HepG2 (cell line): ENCODE results near the gene FBXL13. TPM values are rescaled to one million over a fixed set of nuclear protein-coding genes. Genes with fewer than 3 reads are reported as not detected.

Experiments used
- ATAC-seq: fragments of 200-7000 bp; cut with Tn5 transposase; 3 replicates; pipeline ENCODE4 v1.9.1; 2020; ENCODE audit warnings: mild to moderate bottlenecking, moderate library complexity
- BruUV-seq: library from RNA; stranded (reverse); fragments of 400-500 nt; replicated peaks from 2 replicates; lab custom pipeline; 2021; lab: Mats Ljungman, UMichigan
- CTCF ChIA-PET: fragments of 300-600 bp; formaldehyde crosslinking; extraction: SDS; loops from one replicate; lab custom pipeline; 2021; ENCODE audit warnings: low total read pairs, inconsistent platforms, low intra/inter-chr PET ratio; lab: Yijun Ruan, JAX
- POLR2A ChIA-PET: fragments of 350-600 bp; sonication (Branson Sonifier 250); formaldehyde crosslinking; loops from one replicate; lab custom pipeline; 2020; ENCODE audit warnings: antibody characterized with exemption, inconsistent platforms; lab: Yijun Ruan, JAX
- DNase-seq: peaks from one replicate; pipeline ENCODE4 v3.0.0-alpha.2; 2015; ENCODE audit warnings: low spot score
- FAIRE-seq: peaks from 3 replicates; lab custom pipeline; 2011; peaks lifted over from hg19 to GRCh38; lab: Jason Lieb, UNC
- H2AFZ ChIP-seq: one replicate; pipeline ENCODE4 v1.6.1; 2011; ENCODE audit warnings: low read length, inconsistent platforms
- H3K27ac ChIP-seq: fragments of 300-600 bp; 3 replicates; pipeline ENCODE4 v1.8.0; 2011; ENCODE audit warnings: mixed run types, mild to moderate bottlenecking, mixed read lengths, low read length, inconsistent platforms; ENCODE audit not compliant: insufficient read depth; ENCODE audit errors: extremely low read length
- H3K27me3 ChIP-seq, 2 experiments: fragments of 200-600 bp in 1 of 2; 2 replicates in 1 of 2; 3 replicates in 1 of 2; pipeline versions ENCODE4 v1.6.0 to v1.8.0; 2011; ENCODE audit warnings: low read length in 2 of 2, mild to moderate bottlenecking in 2 of 2, moderate library complexity in 2 of 2, inconsistent platforms in 1 of 2; ENCODE audit not compliant: insufficient read depth in 2 of 2, control insufficient read depth in 1 of 2
- H3K36me3 ChIP-seq, 2 experiments: fragments of 200-600 bp in 1 of 2; replicated peaks in 1 of 2; 2 replicates in 1 of 2; 3 replicates in 1 of 2; pipeline versions ENCODE4 v1.5.1 to v1.8.0; 2011; ENCODE audit warnings: low read length in 2 of 2, inconsistent platforms in 1 of 2; ENCODE audit not compliant: insufficient read depth in 2 of 2, control insufficient read depth in 1 of 2
- H3K4me1 ChIP-seq: 2 replicates; pipeline ENCODE4 v1.5.1; 2012; ENCODE audit warnings: low read length, inconsistent platforms; ENCODE audit not compliant: insufficient read depth
- H3K4me2 ChIP-seq: 2 replicates; pipeline ENCODE4 v1.6.0; 2011; ENCODE audit warnings: low read depth, low read length, inconsistent platforms
- H3K4me3 ChIP-seq, 3 experiments: fragments of 200-600 bp in 1 of 3; sonication (generic), shearing (Covaris generic) in 1 of 3; replicated peaks in 1 of 3; 2 replicates each; pipeline ENCODE4 v1.5.1; 2011 to 2016; ENCODE audit warnings: low read length in 3 of 3, inconsistent platforms in 2 of 3, low read depth in 2 of 3, mild to moderate bottlenecking in 2 of 3, control low read depth in 1 of 3, mixed read lengths in 1 of 3; ENCODE audit not compliant: insufficient read depth in 1 of 3
- H3K79me2 ChIP-seq: one replicate; pipeline ENCODE4 v1.6.1; 2011; ENCODE audit warnings: low read length, inconsistent platforms; ENCODE audit not compliant: insufficient read depth
- H3K9ac ChIP-seq: 2 replicates; pipeline ENCODE4 v1.6.0; 2011; ENCODE audit warnings: mild to moderate bottlenecking, low read depth, low read length, inconsistent platforms; ENCODE audit not compliant: insufficient read depth
- H3K9me3 ChIP-seq: 2 replicates; pipeline ENCODE4 v1.5.1; 2012; ENCODE audit warnings: mild to moderate bottlenecking, low read length
- H4K20me1 ChIP-seq: 2 replicates; pipeline ENCODE4 v1.6.0; 2011; ENCODE audit warnings: inconsistent platforms, mild to moderate bottlenecking, low read length, moderate library complexity; ENCODE audit not compliant: insufficient read depth
- GRHL1 ChIP-seq: sonication (generic); formaldehyde crosslinking; conservative IDR thresholded peaks from 2 replicates; pipeline ENCODE4 v1.8.0; 2022; ENCODE audit warnings: missing genetic modification reagents
- SMC3 ChIP-seq: IDR thresholded peaks from 2 replicates; pipeline ENCODE4 v1.6.1; 2011; ENCODE audit warnings: low read length, improper control_type of control experiment
- THAP8 ChIP-seq: sonication (generic); formaldehyde crosslinking; IDR thresholded peaks from 2 replicates; pipeline ENCODE4 v1.5.1; 2020; ENCODE audit warnings: missing genetic modification reagents, mild to moderate bottlenecking, borderline replicate concordance
- ZNF225 ChIP-seq: sonication (generic); formaldehyde crosslinking; IDR thresholded peaks from 2 replicates; pipeline ENCODE4 v1.4.0; 2020; ENCODE audit warnings: mild to moderate bottlenecking, missing genetic modification reagents
- ZNF550 ChIP-seq: sonication (generic); formaldehyde crosslinking; IDR thresholded peaks from 2 replicates; pipeline ENCODE4 v1.4.0; 2020; ENCODE audit warnings: mild to moderate bottlenecking, missing genetic modification reagents, borderline replicate concordance
- WGBS: methylation state at CpG from one replicate; pipeline ENCODE4 v1.1.6; 2017; ENCODE audit warnings: low lambda C conversion rate; 5-methylcytosine and 5-hydroxymethylcytosine counted together
- in situ Hi-C: cut with HindIII; loops from 2 replicates; pipeline ENCODE4 v1.10.0; 2017; ENCODE audit warnings: low pct_unique_long_range_greater_than_20kb; ENCODE audit not compliant: extremely low pct_ligation_motif_present
- intact Hi-C: fragments of 100-400 bp; cut with micrococcal nuclease; formaldehyde crosslinking; loops from one replicate; pipeline ENCODE4 v1.10.0; 2022; ENCODE audit not compliant: unreplicated experiment
- polyA plus RNA-seq, 8 experiments: library from polyadenylated mRNA; depleted of rRNA in 3 of 8; stranded (reverse) in 7 of 8; unstranded in 1 of 8; fragments of >200 nt; fragmentation: Illumina TruSeq in 4 of 8; extraction: Trizol in 4 of 8; gene quantifications; 2 replicates each; pipeline versions ENCODE4 v1.2.1 to v1.2.3, GENCODE V29; 2011 to 2016; ENCODE audit warnings: low read depth in 4 of 8, missing spikeins in 1 of 8, mixed read lengths in 1 of 8; ENCODE audit not compliant: insufficient read depth in 1 of 8
- total RNA-seq, 5 experiments: library from RNA; depleted of rRNA; stranded (reverse); fragments of >200 nt; fragmentation: Illumina TruSeq; extraction: Trizol; gene quantifications; 2 replicates each; pipeline ENCODE4 v1.2.3, GENCODE V29; 2016; ENCODE audit warnings: low read depth in 1 of 5
- TF ChIP-seq, protein P1 (sequence below), 2 experiments: sonication (generic) in 1 of 2; formaldehyde crosslinking in 1 of 2; IDR thresholded peaks; 2 replicates each; pipeline versions ENCODE4 v1.4.0 to v1.6.1; 2018 to 2020; ENCODE audit warnings: missing genetic modification reagents in 2 of 2, borderline replicate concordance in 1 of 2, low read depth in 1 of 2, mild to moderate bottlenecking in 1 of 2, missing biosample characterization in 1 of 2

Gene FBXL13
- total and polyA plus RNA-seq, 2 of the 13 experiments (the other 11 are each of a cell fraction or from before 2014, with no cell fraction given): 0.24 to 0.77 TPM

DNA sequence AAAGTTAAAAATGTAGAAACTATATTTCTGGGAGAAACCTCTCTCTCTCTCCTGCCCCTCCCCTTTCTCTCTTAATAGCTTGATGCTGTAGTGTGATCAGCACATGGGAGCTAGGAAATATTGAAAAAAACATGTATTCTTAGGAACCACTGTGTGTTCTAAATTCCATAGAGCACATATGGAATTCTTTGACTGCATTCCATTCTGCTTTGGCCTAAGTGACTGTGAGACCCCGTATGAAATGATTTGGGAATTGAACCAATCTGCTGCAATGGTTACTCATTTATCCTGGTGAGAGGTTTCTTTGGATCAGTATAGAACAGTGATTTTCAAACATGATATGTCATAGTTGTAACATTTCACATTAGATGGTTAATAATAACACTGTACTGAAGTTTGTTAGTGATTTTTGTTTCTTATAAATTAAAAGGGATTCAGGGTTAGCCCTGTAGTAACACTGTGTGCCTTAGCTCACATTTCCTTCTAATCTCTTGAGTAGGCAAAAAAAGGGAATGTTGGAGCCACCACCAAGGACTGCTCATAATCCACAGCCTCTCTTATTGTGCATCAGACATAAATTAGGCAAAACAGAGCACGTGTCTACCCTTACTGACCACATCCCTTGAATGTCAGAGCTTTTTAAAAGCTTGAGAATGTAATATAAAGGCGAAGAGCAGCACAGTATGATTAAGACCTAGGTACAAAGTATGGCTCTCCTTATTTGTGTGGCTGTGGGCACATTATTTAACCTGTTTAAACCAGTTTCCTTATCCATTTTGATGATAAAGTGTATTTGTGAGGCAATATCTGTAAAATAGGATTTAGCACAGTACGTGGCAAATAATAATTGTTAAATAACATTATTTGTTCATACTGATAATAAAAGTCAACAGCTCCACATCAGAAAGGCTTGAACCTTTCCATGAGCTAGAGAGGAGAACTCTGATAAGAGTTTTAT lies 256.7 kb downstream of the FBXL13 start:
- TF ChIP-seq, protein P1, sequence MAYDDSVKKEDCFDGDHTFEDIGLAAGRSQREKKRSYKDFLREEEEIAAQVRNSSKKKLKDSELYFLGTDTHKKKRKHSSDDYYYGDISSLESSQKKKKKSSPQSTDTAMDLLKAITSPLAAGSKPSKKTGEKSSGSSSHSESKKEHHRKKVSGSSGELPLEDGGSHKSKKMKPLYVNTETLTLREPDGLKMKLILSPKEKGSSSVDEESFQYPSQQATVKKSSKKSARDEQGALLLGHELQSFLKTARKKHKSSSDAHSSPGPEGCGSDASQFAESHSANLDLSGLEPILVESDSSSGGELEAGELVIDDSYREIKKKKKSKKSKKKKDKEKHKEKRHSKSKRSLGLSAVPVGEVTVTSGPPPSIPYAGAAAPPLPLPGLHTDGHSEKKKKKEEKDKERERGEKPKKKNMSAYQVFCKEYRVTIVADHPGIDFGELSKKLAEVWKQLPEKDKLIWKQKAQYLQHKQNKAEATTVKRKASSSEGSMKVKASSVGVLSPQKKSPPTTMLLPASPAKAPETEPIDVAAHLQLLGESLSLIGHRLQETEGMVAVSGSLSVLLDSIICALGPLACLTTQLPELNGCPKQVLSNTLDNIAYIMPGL (CRISPR knock-in tag; IDR thresholded peaks at IDR 0.05; ENCODE audit: borderline replicate concordance in 1 of 2, low read depth in 1 of 2): no peak
- no peak for TF ChIP-seq ZNF550 (CRISPR knock-in tag)
- H3K27me3 ChIP-seq: no peaks in the 10 kb centered on the region
- no peaks in the 10 kb centered on the region; a peak in 1 of 5 replicates for H3K36me3 ChIP-seq
- H3K4me3 ChIP-seq: no peak overlapping the region
- H3K79me2 ChIP-seq: no peaks in the 10 kb centered on the region
- no peaks in the 10 kb centered on the region for H3K9me3 ChIP-seq
- intact Hi-C loops (no loop called here), in situ Hi-C loops (no loop called here)
- H3K4me2 ChIP-seq: no peak overlapping the region
- no peaks in the 10 kb centered on the region for H4K20me1 ChIP-seq
- H3K4me1 ChIP-seq: peaks cover 8% of the 10 kb centered on the region; the same call in 1 of the 2 replicates
- CTCF ChIA-PET: no interaction called here
- H2AFZ ChIP-seq: no peak overlapping the region
- WGBS: 94% methylated on average over 4 of the region's 4 CpGs
- H3K27ac ChIP-seq: no peak overlapping the region
- DNase-seq: no peak
- POLR2A ChIA-PET: no interaction called here
- no peak for ATAC-seq
- no peak for FAIRE-seq
- BruUV-seq: no TSS peak
- H3K9ac ChIP-seq: no peak overlapping the region

DNA sequence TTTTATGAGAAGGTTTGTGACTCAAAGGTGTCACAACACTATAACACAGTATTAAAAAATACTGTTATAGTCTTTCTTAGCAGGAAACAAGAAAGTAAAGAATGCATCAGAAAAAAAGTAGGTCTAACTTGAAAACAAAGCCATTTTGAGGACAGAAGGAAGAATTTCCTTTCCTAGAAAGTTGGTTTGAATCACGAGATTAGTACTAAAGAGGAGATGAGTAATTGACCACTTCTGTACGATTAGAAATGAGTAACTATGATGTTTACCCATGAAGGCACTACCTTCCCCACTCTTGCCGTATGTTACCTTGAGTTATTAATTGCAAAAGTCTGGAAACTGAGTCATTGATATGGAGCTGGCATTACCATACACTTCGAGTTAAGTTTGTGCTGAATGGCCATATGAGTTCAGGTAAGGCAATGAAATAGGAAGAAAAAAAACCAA lies 260.5 kb downstream of the FBXL13 start:
- no peaks in the 10 kb centered on the region for H3K9me3 ChIP-seq
- no peak overlapping the region for H3K4me3 ChIP-seq
- H3K9ac ChIP-seq: no peak overlapping the region
- FAIRE-seq (no peak), DNase-seq (no peak), ATAC-seq (no peak)
- intact Hi-C loops (no loop called here), in situ Hi-C loops (no loop called here)
- H4K20me1 ChIP-seq: no peaks in the 10 kb centered on the region
- no peaks in the 10 kb centered on the region for H3K79me2 ChIP-seq
- BruUV-seq: no TSS peak
- ChIA-PET CTCF (no interaction called here), POLR2A (no interaction called here)
- no peak overlapping the region for H2AFZ ChIP-seq
- H3K4me1 ChIP-seq: peaks cover 27% of the 10 kb centered on the region
- no peak overlapping the region for H3K27ac ChIP-seq
- TF ChIP-seq GRHL1: no peak
- no peak for TF ChIP-seq SMC3
- no peak for TF ChIP-seq THAP8
- no peak for TF ChIP-seq ZNF225 (CRISPR knock-in tag)
- no peak overlapping the region for H3K4me2 ChIP-seq
- H3K36me3 ChIP-seq: no peaks in the 10 kb centered on the region; a peak in 1 of 5 replicates
- WGBS: 91% methylated on average over 4 of the region's 4 CpGs
- H3K27me3 ChIP-seq: no peaks in the 10 kb centered on the region
